ENCODE measurements around the gene GUCA2B. TPM values are rescaled to one million over a fixed set of nuclear protein-coding genes. Genes with fewer than 3 reads are reported as not detected.

The GUCA2B gene
- polyA plus RNA-seq, 1 donor (not counting 4 experiments of a cell fraction or from before 2014, with no cell fraction given): not detected

DNA sequence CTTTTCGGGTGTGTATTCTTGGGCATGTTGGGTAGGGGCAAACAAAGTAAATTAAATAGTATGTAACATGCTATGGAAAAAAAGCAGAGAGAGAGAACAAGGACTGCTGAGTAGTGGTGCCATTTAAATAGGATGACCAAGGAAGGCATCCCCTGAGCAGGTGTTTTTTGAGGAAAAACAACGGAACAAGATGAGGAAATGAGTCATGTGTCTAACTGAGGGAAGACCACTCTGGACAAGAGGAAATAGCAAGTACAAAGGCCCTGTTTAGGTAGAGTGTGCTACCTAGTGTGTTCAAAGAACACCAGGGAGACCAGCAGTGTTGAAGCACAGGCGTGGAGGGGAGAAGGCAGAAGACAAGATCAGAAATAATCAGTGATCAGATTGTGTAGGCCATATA, 31.4 kb downstream of the GUCA2B start:
- no peaks in the 10 kb centered on the region for H3K9me1 ChIP-seq (ENCODE audit: control insufficient read depth, extremely low read depth, insufficient read depth, low read length)
- peaks cover 15 to 23% of the 10 kb centered on the region in 2 experiments for H3K36me3 ChIP-seq (ENCODE audit: control insufficient read depth in 2 of 2, extremely low read depth in 1 of 2, insufficient read depth in 2 of 2, low read length in 2 of 2)
- FAIRE-seq: no peak
- H3K4me2 ChIP-seq (ENCODE audit: control insufficient read depth, extremely low read depth, insufficient read depth, low read depth, low read length): no peak overlapping the region
- no peaks in the 10 kb centered on the region for H3K79me2 ChIP-seq (ENCODE audit: control insufficient read depth, insufficient read depth, low read length)
- H3K27ac ChIP-seq (ENCODE audit: control insufficient read depth, insufficient read depth, low read length): no peak overlapping the region
- TF ChIP-seq, protein P1, sequence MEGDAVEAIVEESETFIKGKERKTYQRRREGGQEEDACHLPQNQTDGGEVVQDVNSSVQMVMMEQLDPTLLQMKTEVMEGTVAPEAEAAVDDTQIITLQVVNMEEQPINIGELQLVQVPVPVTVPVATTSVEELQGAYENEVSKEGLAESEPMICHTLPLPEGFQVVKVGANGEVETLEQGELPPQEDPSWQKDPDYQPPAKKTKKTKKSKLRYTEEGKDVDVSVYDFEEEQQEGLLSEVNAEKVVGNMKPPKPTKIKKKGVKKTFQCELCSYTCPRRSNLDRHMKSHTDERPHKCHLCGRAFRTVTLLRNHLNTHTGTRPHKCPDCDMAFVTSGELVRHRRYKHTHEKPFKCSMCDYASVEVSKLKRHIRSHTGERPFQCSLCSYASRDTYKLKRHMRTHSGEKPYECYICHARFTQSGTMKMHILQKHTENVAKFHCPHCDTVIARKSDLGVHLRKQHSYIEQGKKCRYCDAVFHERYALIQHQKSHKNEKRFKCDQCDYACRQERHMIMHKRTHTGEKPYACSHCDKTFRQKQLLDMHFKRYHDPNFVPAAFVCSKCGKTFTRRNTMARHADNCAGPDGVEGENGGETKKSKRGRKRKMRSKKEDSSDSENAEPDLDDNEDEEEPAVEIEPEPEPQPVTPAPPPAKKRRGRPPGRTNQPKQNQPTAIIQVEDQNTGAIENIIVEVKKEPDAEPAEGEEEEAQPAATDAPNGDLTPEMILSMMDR (optimal IDR thresholded peaks at IDR 0.05 in 1 of 3, IDR thresholded peaks at IDR 0.05 in 1 of 3, conservative IDR thresholded peaks at IDR 0.05 in 1 of 3; ENCODE audit: extremely low read depth in 1 of 3, insufficient read depth in 2 of 3, low read length in 3 of 3): no peak
- no peak for TF ChIP-seq EZH2 (IDR thresholded peaks at IDR 0.05; ENCODE audit: low read length)
- H3K9me3 ChIP-seq (ENCODE audit: control insufficient read depth, low read depth, low read length): no peaks in the 10 kb centered on the region
- no peaks in the 10 kb centered on the region for H3K27me3 ChIP-seq (ENCODE audit: control insufficient read depth, extremely low read depth, insufficient read depth, low read length)
- DNase-seq (ENCODE audit: low read depth, low spot score): no peak
- no peak overlapping the region for H3K9ac ChIP-seq (ENCODE audit: control insufficient read depth, extremely low read depth, insufficient read depth, low read length)
- dilution Hi-C loops (cut with MboI; ENCODE audit: extremely low pct_ligation_motif_present, low sequenced_read_pairs): no loop called here
- no peaks in the 10 kb centered on the region for H3K4me1 ChIP-seq (ENCODE audit: control insufficient read depth, extremely low read depth, insufficient read depth, low read length)
- no peak overlapping the region for H2AFZ ChIP-seq (ENCODE audit: control insufficient read depth, low read length)
- H3K4me3 ChIP-seq (ENCODE audit: control insufficient read depth in 2 of 3, extremely low read depth in 1 of 3, insufficient read depth in 2 of 3, low read depth in 1 of 3, low read length in 3 of 3): no peak overlapping the region
- no peaks in the 10 kb centered on the region for H4K20me1 ChIP-seq (ENCODE audit: control insufficient read depth, extremely low read depth, insufficient read depth, low read length)

DNA sequence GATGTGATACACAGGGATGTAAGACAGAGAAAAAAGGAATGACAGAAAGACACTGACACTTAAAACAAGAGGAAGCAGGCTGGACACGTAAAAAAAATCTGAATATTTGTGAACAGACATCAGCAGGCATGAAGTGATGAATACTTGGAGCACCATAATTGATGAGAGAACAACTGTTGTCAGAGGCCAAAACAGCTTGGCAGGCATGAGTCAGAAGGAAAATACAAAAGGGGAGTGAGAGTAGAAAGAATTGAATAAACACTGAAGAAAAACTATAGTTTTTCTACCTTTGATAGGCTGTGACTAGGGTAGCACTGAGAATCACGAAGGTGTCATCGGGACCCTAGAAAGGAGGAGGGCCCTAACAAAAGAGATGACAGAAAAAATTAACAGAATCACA, 32.9 kb downstream of the GUCA2B start:
- DNase-seq (ENCODE audit: low read depth, low spot score) (no peak), FAIRE-seq (no peak)
- no peaks in the 10 kb centered on the region for H3K4me1 ChIP-seq (ENCODE audit: control insufficient read depth, extremely low read depth, insufficient read depth, low read length)
- TF ChIP-seq, protein P1 (optimal IDR thresholded peaks at IDR 0.05 in 1 of 3, IDR thresholded peaks at IDR 0.05 in 1 of 3, conservative IDR thresholded peaks at IDR 0.05 in 1 of 3; ENCODE audit: extremely low read depth in 1 of 3, insufficient read depth in 2 of 3, low read length in 3 of 3): no peak
- no peak for TF ChIP-seq EZH2 (IDR thresholded peaks at IDR 0.05; ENCODE audit: low read length)
- no peak overlapping the region for H3K4me3 ChIP-seq (ENCODE audit: control insufficient read depth in 2 of 3, extremely low read depth in 1 of 3, insufficient read depth in 2 of 3, low read depth in 1 of 3, low read length in 3 of 3)
- H3K9me1 ChIP-seq (ENCODE audit: control insufficient read depth, extremely low read depth, insufficient read depth, low read length): no peaks in the 10 kb centered on the region
- H3K79me2 ChIP-seq (ENCODE audit: control insufficient read depth, insufficient read depth, low read length): no peaks in the 10 kb centered on the region
- H3K9me3 ChIP-seq (ENCODE audit: control insufficient read depth, low read depth, low read length): no peaks in the 10 kb centered on the region
- H3K27ac ChIP-seq (ENCODE audit: control insufficient read depth, insufficient read depth, low read length): no peak overlapping the region
- peaks cover 11 to 26% of the 10 kb centered on the region in 2 experiments for H3K36me3 ChIP-seq (ENCODE audit: control insufficient read depth in 2 of 2, extremely low read depth in 1 of 2, insufficient read depth in 2 of 2, low read length in 2 of 2)
- no peak overlapping the region for H3K4me2 ChIP-seq (ENCODE audit: control insufficient read depth, extremely low read depth, insufficient read depth, low read depth, low read length)
- dilution Hi-C loops (cut with MboI; ENCODE audit: extremely low pct_ligation_motif_present, low sequenced_read_pairs): no loop called here
- no peak overlapping the region for H3K9ac ChIP-seq (ENCODE audit: control insufficient read depth, extremely low read depth, insufficient read depth, low read length)
- H4K20me1 ChIP-seq (ENCODE audit: control insufficient read depth, extremely low read depth, insufficient read depth, low read length): no peaks in the 10 kb centered on the region
- no peaks in the 10 kb centered on the region for H3K27me3 ChIP-seq (ENCODE audit: control insufficient read depth, extremely low read depth, insufficient read depth, low read length)
- no peak overlapping the region for H2AFZ ChIP-seq (ENCODE audit: control insufficient read depth, low read length)

All from keratinocyte (primary cell).